Ishikawa (cell line): ENCODE data around the gene SCN8A.

Experiments
- CEBPB ChIP-seq: IDR thresholded peaks from 2 replicates; pipeline ENCODE4 v1.6.1; 2012
- CREB1 ChIP-seq: IDR thresholded peaks from 2 replicates; pipeline ENCODE4 v1.6.1; 2012; ENCODE audit warnings: low read depth
- EGR1 ChIP-seq: IDR thresholded peaks from 2 replicates; pipeline ENCODE4 v1.6.1; 2012
- EP300 ChIP-seq: IDR thresholded peaks from 2 replicates; pipeline ENCODE4 v1.6.1; 2012; ENCODE audit warnings: borderline replicate concordance
- FOXM1 ChIP-seq: IDR thresholded peaks from 2 replicates; pipeline ENCODE4 v1.6.1; 2012; ENCODE audit warnings: low read depth, borderline replicate concordance
- NFIC ChIP-seq: IDR thresholded peaks from 2 replicates; pipeline ENCODE4 v1.6.1; 2012
- RAD21 ChIP-seq: IDR thresholded peaks from 2 replicates; pipeline ENCODE4 v1.6.1; 2012; ENCODE audit warnings: low read depth
- TAF1 ChIP-seq: IDR thresholded peaks from 2 replicates; pipeline ENCODE4 v1.6.1; 2012; ENCODE audit warnings: low read depth, mild to moderate bottlenecking
- TCF12 ChIP-seq: IDR thresholded peaks from 2 replicates; pipeline ENCODE4 v1.6.1; 2012; ENCODE audit warnings: low read depth
- TEAD4 ChIP-seq: IDR thresholded peaks from 2 replicates; pipeline ENCODE4 v1.6.1; 2012
- YY1 ChIP-seq: IDR thresholded peaks from 2 replicates; pipeline ENCODE4 v1.6.1; 2012; ENCODE audit warnings: low read depth
- ZBTB7A ChIP-seq: IDR thresholded peaks from 2 replicates; pipeline ENCODE4 v1.6.1; 2012; ENCODE audit warnings: low read depth
- TF ChIP-seq, protein P1 (sequence below): IDR thresholded peaks from 2 replicates; pipeline ENCODE4 v1.6.1; 2012; ENCODE audit warnings: low read depth, mild to moderate bottlenecking
- TF ChIP-seq, protein P2 (sequence below): IDR thresholded peaks from 2 replicates; pipeline ENCODE4 v1.6.1; 2012
- TF ChIP-seq, protein P3 (sequence below): IDR thresholded peaks from 2 replicates; pipeline ENCODE4 v1.6.1; 2012

Gene SCN8A

DNA sequence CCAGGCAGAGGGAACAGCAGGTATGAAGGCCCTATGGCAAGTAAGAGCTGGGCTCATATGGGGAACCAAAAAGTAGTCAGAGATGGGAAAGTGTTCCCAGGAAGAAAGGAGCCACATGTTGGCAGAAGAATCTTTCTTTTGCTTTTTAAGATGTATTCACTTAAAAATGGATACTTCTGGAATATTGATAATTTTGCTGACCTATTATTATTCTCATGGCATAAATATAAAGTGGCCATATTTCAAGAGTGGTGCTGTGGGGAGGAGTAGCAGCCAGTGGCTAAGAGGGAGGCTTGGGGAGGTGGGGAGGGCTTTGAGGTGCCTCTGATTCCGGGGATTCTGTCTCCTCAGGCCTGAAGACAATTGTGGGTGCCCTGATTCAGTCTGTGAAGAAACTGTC lies 108.2 kb downstream of the SCN8A start:
- no peak for TF ChIP-seq TAF1

DNA sequence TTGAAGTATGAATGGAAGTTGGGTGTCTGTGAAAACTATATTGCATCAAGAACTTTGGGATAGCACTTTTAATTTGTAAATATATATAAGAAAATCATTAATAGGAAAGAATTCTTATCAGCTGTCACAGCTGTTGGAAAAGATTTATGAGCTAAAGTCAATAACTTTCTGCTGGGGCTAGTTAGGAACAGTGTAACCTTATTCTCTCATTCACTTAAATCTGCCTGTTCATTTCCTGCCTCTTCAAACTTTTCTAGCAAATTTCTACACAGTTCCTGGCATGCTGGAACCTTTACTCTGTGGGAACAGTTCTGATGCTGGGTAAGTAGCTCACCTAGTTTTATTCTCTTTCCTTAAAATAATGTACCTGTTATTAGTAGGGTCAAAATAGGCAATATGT lies 109.9 kb downstream of the SCN8A start:
- no peak for TF ChIP-seq FOXM1
- no peak for TF ChIP-seq ZBTB7A
- TF ChIP-seq YY1 = no peak
- no peak for TF ChIP-seq TCF12
- no peak for TF ChIP-seq RAD21
- no peak for TF ChIP-seq NFIC
- TF ChIP-seq CEBPB = no peak
- TF ChIP-seq TAF1 = no peak
- no peak for TF ChIP-seq EP300
- TF ChIP-seq TEAD4 = no peak
- TF ChIP-seq CREB1 = no peak
- TF ChIP-seq, protein P1, sequence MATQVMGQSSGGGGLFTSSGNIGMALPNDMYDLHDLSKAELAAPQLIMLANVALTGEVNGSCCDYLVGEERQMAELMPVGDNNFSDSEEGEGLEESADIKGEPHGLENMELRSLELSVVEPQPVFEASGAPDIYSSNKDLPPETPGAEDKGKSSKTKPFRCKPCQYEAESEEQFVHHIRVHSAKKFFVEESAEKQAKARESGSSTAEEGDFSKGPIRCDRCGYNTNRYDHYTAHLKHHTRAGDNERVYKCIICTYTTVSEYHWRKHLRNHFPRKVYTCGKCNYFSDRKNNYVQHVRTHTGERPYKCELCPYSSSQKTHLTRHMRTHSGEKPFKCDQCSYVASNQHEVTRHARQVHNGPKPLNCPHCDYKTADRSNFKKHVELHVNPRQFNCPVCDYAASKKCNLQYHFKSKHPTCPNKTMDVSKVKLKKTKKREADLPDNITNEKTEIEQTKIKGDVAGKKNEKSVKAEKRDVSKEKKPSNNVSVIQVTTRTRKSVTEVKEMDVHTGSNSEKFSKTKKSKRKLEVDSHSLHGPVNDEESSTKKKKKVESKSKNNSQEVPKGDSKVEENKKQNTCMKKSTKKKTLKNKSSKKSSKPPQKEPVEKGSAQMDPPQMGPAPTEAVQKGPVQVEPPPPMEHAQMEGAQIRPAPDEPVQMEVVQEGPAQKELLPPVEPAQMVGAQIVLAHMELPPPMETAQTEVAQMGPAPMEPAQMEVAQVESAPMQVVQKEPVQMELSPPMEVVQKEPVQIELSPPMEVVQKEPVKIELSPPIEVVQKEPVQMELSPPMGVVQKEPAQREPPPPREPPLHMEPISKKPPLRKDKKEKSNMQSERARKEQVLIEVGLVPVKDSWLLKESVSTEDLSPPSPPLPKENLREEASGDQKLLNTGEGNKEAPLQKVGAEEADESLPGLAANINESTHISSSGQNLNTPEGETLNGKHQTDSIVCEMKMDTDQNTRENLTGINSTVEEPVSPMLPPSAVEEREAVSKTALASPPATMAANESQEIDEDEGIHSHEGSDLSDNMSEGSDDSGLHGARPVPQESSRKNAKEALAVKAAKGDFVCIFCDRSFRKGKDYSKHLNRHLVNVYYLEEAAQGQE = no peak
- TF ChIP-seq, protein P2, sequence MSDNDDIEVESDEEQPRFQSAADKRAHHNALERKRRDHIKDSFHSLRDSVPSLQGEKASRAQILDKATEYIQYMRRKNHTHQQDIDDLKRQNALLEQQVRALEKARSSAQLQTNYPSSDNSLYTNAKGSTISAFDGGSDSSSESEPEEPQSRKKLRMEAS = no peak
- TF ChIP-seq EGR1 = no peak
- TF ChIP-seq, protein P3, sequence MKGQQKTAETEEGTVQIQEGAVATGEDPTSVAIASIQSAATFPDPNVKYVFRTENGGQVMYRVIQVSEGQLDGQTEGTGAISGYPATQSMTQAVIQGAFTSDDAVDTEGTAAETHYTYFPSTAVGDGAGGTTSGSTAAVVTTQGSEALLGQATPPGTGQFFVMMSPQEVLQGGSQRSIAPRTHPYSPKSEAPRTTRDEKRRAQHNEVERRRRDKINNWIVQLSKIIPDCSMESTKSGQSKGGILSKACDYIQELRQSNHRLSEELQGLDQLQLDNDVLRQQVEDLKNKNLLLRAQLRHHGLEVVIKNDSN = no peak

DNA sequence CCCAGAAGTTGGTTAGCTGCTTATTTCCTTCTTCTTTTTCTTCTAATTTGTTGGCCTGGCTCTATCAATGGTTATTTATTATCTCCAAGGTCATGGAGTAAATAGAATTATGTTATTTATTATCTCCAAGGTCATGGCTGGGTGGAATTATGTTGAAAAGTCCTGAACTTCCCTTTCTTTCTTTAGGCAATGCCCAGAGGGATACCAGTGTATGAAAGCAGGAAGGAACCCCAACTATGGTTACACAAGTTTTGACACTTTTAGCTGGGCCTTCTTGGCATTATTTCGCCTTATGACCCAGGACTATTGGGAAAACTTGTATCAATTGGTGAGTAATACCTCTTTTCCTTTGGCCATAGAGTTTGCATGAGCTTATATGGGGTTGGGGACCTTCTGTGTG lies 111.6 kb downstream of the SCN8A start:
- TF ChIP-seq EGR1 (no peak), YY1 (no peak), CREB1 (no peak), NFIC (no peak), CEBPB (no peak), FOXM1 (no peak), TEAD4 (no peak), RAD21 (no peak), ZBTB7A (no peak), TAF1 (no peak), EP300 (no peak), TCF12 (no peak)
- TF ChIP-seq, protein P1 = no peak
- TF ChIP-seq, protein P2 = no peak
- TF ChIP-seq, protein P3 = no peak

DNA sequence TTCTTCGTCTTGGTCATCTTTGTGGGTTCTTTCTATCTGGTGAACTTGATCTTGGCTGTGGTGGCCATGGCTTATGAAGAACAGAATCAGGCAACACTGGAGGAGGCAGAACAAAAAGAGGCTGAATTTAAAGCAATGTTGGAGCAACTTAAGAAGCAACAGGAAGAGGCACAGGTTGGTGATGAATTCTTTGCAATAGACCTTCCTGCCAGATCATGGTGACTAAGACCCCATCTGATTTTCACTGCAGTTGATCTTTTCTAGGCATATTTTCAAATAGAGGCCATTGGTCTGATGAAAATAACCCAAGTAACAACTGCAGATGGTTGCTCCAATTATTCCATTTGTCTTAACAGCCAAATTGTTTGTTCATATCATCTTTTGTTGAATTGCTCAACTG lies 114.4 kb downstream of the SCN8A start:
- TF ChIP-seq TAF1 (no peak), YY1 (no peak), TEAD4 (no peak), EGR1 (no peak), FOXM1 (no peak), ZBTB7A (no peak), CEBPB (no peak), EP300 (no peak), CREB1 (no peak)
- TF ChIP-seq, protein P2 = no peak

DNA sequence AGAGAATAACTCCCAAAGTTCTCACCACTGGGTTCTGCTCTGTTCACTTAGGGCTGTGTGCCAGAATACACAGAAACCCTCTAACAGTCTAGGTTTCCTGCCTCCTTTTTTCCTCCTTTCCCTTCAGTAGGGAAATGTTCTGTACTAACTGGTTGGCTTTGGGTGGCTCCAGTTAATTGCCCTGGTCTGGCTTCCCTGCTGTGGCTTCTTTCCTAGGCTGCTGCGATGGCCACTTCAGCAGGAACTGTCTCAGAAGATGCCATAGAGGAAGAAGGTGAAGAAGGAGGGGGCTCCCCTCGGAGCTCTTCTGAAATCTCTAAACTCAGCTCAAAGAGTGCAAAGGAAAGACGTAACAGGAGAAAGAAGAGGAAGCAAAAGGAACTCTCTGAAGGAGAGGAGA lies 115.2 kb downstream of the SCN8A start:
- TF ChIP-seq, protein P2 = no peak
- TF ChIP-seq, protein P1 = no peak
- no peak for TF ChIP-seq EGR1
